Measurements from ENCODE around the gene CDH12.

GRCh38 chr5:21918451-21918850, 934.7 kb downstream of the CDH12 start:
- TF ChIP-seq POLR2A (IDR thresholded peaks at IDR 0.05; ENCODE audit: low read length) (no peak), GATA1 (IDR thresholded peaks at IDR 0.05; ENCODE audit: low read depth, low read length) (no peak)

All from erythroblast (primary cell).